ENCODE data around the gene CBX4.

Gene CBX4

DNA sequence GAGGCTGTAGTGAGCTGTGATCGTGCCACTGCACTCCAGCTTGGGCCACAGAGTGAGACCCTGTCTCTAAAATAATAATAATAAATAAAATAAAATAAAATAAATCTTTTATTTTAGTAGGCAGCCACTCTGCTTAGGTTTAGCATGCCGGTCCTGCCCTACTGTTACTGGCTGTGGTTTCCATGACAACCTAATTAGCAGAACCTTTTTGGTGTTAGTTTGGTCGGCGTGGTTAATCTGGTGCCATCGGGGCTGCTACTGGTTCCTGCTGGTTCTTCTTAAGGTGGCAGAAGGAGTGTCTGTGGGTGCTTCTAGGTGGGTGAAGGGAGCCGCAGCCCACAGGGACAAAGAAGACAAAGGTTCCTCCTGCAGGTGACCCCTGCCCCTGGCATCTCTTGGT is 37.8 kb upstream of the CBX4 start:
- TF ChIP-seq, protein P1, sequence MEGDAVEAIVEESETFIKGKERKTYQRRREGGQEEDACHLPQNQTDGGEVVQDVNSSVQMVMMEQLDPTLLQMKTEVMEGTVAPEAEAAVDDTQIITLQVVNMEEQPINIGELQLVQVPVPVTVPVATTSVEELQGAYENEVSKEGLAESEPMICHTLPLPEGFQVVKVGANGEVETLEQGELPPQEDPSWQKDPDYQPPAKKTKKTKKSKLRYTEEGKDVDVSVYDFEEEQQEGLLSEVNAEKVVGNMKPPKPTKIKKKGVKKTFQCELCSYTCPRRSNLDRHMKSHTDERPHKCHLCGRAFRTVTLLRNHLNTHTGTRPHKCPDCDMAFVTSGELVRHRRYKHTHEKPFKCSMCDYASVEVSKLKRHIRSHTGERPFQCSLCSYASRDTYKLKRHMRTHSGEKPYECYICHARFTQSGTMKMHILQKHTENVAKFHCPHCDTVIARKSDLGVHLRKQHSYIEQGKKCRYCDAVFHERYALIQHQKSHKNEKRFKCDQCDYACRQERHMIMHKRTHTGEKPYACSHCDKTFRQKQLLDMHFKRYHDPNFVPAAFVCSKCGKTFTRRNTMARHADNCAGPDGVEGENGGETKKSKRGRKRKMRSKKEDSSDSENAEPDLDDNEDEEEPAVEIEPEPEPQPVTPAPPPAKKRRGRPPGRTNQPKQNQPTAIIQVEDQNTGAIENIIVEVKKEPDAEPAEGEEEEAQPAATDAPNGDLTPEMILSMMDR (IDR thresholded peaks at IDR 0.05; ENCODE audit: low read depth, low read length) = no peak
- H3K9me3 ChIP-seq (ENCODE audit: severe bottlenecking) = no peaks in the 10 kb centered on the region
- DNase-seq = no peak

DNA sequence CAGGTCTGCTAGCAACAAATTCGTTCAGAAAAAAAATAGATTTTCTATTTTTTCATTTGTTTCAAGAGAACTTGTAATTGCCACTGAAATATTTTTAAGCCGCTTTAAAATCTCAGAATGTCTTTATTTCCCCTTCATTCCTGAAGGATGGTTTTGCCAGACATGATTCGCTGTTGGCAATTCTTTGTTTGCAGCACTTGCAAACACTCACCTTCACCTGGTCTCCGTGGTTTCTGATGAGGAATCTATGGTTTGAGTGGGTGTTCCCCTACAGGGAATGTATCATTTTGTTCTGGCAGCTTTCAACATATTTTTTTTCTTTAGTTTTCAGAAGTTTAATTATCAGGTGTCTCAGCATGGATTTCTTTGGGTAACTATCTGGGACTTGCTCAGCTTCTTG is 36.3 kb upstream of the CBX4 start:
- Histone ChIP-seq H3K27me3 (ENCODE audit: insufficient read depth, low read depth, severe bottlenecking) (no peaks in the 10 kb centered on the region), H3K4me3 (ENCODE audit: low read depth, low read length) (no peak overlapping the region), H3K9me3 (ENCODE audit: severe bottlenecking) (no peaks in the 10 kb centered on the region), H3K36me3 (no peaks in the 10 kb centered on the region), H3K27ac (no peak overlapping the region)
- no peak for DNase-seq
- TF ChIP-seq, protein P1 (IDR thresholded peaks at IDR 0.05; ENCODE audit: low read depth, low read length) = no peak

More for the DNA sequence above, 37.8 kb upstream of the CBX4 start:
- H3K27ac ChIP-seq = no peak overlapping the region
- no peaks in the 10 kb centered on the region for H3K36me3 ChIP-seq
- no peaks in the 10 kb centered on the region for H3K27me3 ChIP-seq (ENCODE audit: insufficient read depth, low read depth, severe bottlenecking)
- H3K4me3 ChIP-seq (ENCODE audit: low read depth, low read length) = no peak overlapping the region

DNA sequence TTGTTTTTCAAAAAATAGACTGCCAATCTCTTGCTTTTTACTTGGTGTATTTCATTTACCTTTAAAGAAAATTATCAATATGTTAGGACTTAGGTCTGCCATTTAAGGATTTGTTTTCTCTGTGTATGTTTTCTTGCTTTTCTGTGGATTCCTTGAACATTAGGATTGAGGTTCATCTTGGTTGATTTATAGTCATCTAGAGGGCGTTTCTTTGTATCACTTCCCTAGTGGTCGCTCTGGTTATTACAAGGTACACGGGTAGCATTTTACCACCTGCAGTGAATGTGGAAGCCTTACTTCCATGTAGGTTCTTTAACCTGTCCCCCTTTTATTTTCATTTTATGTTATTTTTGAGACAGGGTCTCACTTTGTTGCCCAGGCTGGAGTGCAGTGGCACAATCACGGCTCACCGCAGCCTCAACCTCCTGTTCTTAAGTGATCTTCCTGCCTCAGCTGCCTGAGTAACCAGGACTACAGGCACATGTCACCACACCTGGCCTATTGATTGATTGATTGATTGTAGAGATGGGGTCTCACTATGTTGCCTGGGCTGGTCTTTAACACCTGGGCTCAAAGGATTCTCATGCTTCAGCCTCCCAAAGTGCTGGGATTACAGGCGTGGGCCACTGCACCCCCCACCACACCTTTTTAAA is 35.2 kb upstream of the CBX4 start:
- peak; percentile 61 for DNase-seq
- Histone ChIP-seq H3K27me3 (ENCODE audit: insufficient read depth, low read depth, severe bottlenecking) (no peaks in the 10 kb centered on the region), H3K27ac (no peak overlapping the region), H3K36me3 (no peaks in the 10 kb centered on the region), H3K4me3 (ENCODE audit: low read depth, low read length) (no peak overlapping the region), H3K9me3 (ENCODE audit: severe bottlenecking) (no peaks in the 10 kb centered on the region)
- TF ChIP-seq, protein P1 (IDR thresholded peaks at IDR 0.05; ENCODE audit: low read depth, low read length) = peak; percentile 61

DNA sequence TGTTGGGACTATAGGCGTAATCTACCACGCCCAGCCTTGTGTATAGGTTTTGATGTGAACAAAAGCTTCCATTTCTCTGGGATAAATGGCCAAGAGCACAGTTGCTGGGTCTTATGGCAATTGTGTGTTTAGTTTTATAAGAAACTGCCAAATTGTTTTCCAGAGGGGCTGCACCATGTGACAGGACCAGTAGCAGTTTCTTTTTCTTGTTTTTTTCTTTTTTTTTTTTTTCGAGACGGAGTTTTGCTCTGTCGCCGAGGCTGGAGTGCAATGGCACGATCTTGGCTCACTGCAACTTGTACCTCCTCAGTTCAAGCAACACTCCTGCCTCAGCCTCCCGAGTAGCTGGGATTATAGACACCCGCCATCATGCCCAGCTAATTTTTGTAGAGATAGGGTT is 34.3 kb upstream of the CBX4 start:
- H3K4me3 ChIP-seq (ENCODE audit: low read depth, low read length) = no peak overlapping the region
- H3K27me3 ChIP-seq (ENCODE audit: insufficient read depth, low read depth, severe bottlenecking) = no peaks in the 10 kb centered on the region
- TF ChIP-seq, protein P1 (IDR thresholded peaks at IDR 0.05; ENCODE audit: low read depth, low read length) = no peak
- no peaks in the 10 kb centered on the region for H3K9me3 ChIP-seq (ENCODE audit: severe bottlenecking)
- no peak overlapping the region for H3K27ac ChIP-seq
- no peaks in the 10 kb centered on the region for H3K36me3 ChIP-seq
- DNase-seq = no peak

DNA sequence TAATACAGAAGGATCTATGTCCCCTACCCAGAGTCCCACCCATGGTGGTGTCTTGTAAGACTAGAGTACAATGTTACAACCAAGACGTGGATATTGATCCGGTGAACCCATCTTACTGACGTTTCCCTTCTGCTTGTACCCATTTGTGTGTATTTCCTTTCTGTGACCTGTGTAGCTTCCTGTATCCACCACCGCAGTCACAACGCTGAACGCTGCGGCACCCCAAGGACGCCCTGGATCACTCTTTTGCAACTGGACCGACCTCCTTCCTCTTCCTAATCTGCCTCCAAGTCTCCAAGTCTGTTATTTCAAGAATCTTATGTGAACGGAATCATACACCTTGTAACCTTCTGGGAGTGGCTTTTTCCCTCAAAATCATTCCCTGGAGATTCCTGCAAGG is 33.5 kb upstream of the CBX4 start:
- H3K27me3 ChIP-seq (ENCODE audit: insufficient read depth, low read depth, severe bottlenecking) = no peaks in the 10 kb centered on the region
- TF ChIP-seq, protein P1 (IDR thresholded peaks at IDR 0.05; ENCODE audit: low read depth, low read length) = no peak
- no peaks in the 10 kb centered on the region for H3K9me3 ChIP-seq (ENCODE audit: severe bottlenecking)
- no peak overlapping the region for H3K27ac ChIP-seq
- DNase-seq = no peak
- no peak overlapping the region for H3K4me3 ChIP-seq (ENCODE audit: low read depth, low read length)
- no peaks in the 10 kb centered on the region for H3K36me3 ChIP-seq

DNA sequence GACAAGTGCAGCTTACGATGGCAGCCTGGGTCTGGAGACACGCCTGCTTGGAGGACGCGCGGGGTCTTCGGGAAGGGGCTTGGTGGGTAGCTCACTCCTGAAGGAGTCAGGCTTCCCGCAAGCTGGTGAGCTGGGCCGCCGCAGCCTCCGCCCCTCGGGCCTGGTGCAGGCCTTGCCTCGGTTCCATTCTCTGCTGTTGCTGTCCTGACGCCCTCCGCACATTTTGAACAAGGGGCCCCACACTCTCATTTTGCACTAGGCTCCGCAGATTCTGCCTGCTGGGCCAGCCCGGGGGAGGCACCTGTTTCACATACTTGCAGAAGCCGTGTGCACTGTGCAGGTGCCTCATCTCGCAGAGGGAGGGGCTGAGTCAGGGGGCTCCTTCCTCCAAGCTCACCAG is 31.9 kb upstream of the CBX4 start:
- no peak for DNase-seq
- Histone ChIP-seq H3K27me3 (ENCODE audit: insufficient read depth, low read depth, severe bottlenecking) (no peaks in the 10 kb centered on the region), H3K27ac (peak overlapping the region; percentile 70), H3K4me3 (ENCODE audit: low read depth, low read length) (no peak overlapping the region), H3K9me3 (ENCODE audit: severe bottlenecking) (no peaks in the 10 kb centered on the region), H3K36me3 (no peaks in the 10 kb centered on the region)
- TF ChIP-seq, protein P1 (IDR thresholded peaks at IDR 0.05; ENCODE audit: low read depth, low read length) = no peak

Data from WERI-Rb-1 (cell line).